Ascending aorta (tissue), 2 donors: ENCODE measurements around the gene DMD. TPM values are rescaled to one million over a fixed set of nuclear protein-coding genes. Genes with fewer than 3 reads are reported as not detected.

Source experiments
- DNase-seq, 2 donors: peaks; one replicate each; pipeline ENCODE4 v3.0.0-alpha.2; 2019; ENCODE audit warnings: low spot score in 2 of 2
- H3K27ac ChIP-seq, 2 donors: fragments of 200-600 bp; sonication (generic); one replicate each; pipeline ENCODE4 v1.5.1; 2016 to 2017; ENCODE audit warnings: mild to moderate bottlenecking in 1 of 2
- H3K27me3 ChIP-seq: fragments of 200-600 bp; sonication (generic); one replicate; pipeline ENCODE4 v1.5.1; 2017
- H3K36me3 ChIP-seq, 2 donors: fragments of 200-600 bp; sonication (generic); one replicate each; pipeline ENCODE4 v1.5.1; 2016
- H3K4me1 ChIP-seq, 2 donors: fragments of 200-600 bp; sonication (generic); one replicate each; pipeline ENCODE4 v1.5.1; 2016 to 2017; ENCODE audit warnings: mild to moderate bottlenecking in 1 of 2
- H3K4me3 ChIP-seq, 2 donors: fragments of 200-600 bp; sonication (generic); one replicate each; pipeline ENCODE4 v1.5.1; 2016 to 2017; ENCODE audit warnings: mild to moderate bottlenecking in 1 of 2
- H3K9me3 ChIP-seq, 2 donors: fragments of 200-600 bp; sonication (generic); one replicate each; pipeline ENCODE4 v1.5.1; 2016
- CTCF ChIP-seq, 3 experiments: fragments of 200-600 bp in 2 of 3; fragments of 450-650 bp in 1 of 3; sonication (generic) in 2 of 3; IDR thresholded peaks; one replicate each; pipeline ENCODE4 v1.5.1; 2016 to 2019; ENCODE audit warnings: antibody characterized with exemption in 3 of 3, mild to moderate bottlenecking in 1 of 3, moderate library complexity in 1 of 3
- intact Hi-C: fragments of 100-400 bp; cut with DNase I; formaldehyde crosslinking; loops from one replicate; pipeline ENCODE4 v1.15.1; 2023
- total RNA-seq: library from RNA; depleted of rRNA; stranded (reverse); fragments of >200 nt; gene quantifications from one replicate; pipeline ENCODE4 v1.1.0, GENCODE V29; 2016

Gene DMD
- total RNA-seq, 1 donor from 2014 or later = 40.0 TPM

- no peak for DNase-seq
- no peaks in the 10 kb centered on the region for H3K9me3 ChIP-seq
- H3K4me3 ChIP-seq = no peak overlapping the region
- no peak overlapping the region for H3K27ac ChIP-seq
- TF ChIP-seq CTCF (IDR thresholded peaks at IDR 0.05) = no peak
- H3K27me3 ChIP-seq = no peaks in the 10 kb centered on the region
- H3K36me3 ChIP-seq = peaks cover 0 to 5% of the 10 kb centered on the region in 2 donors
- no peaks in the 10 kb centered on the region for H3K4me1 ChIP-seq
- intact Hi-C loops = no loop called here
Observed at GRCh38 chrX:31139961-31140360, 2071.4 kb downstream of the DMD start.

GRCh38 chrX:31138124-31138523, 2073.2 kb downstream of the DMD start:
- no peak overlapping the region for H3K27ac ChIP-seq
- no peaks in the 10 kb centered on the region for H3K9me3 ChIP-seq
- no peak for TF ChIP-seq CTCF (IDR thresholded peaks at IDR 0.05)
- no peak overlapping the region for H3K4me3 ChIP-seq
- intact Hi-C loops = no loop called here
- DNase-seq = no peak
- no peaks in the 10 kb centered on the region for H3K4me1 ChIP-seq
- no peaks in the 10 kb centered on the region for H3K27me3 ChIP-seq
- peaks cover 0 to 8% of the 10 kb centered on the region in 2 donors for H3K36me3 ChIP-seq

- H3K36me3 ChIP-seq = peaks cover 0 to 8% of the 10 kb centered on the region in 2 donors
- no peak overlapping the region for H3K27ac ChIP-seq
- no peaks in the 10 kb centered on the region for H3K27me3 ChIP-seq
- intact Hi-C loops = no loop called here
- no peaks in the 10 kb centered on the region for H3K4me1 ChIP-seq
- H3K9me3 ChIP-seq = no peaks in the 10 kb centered on the region
- H3K4me3 ChIP-seq = no peak overlapping the region
- TF ChIP-seq CTCF (IDR thresholded peaks at IDR 0.05) = no peak
- no peak for DNase-seq
Observed at GRCh38 chrX:31136144-31136611, 2075.2 kb downstream of the DMD start.

DNA sequence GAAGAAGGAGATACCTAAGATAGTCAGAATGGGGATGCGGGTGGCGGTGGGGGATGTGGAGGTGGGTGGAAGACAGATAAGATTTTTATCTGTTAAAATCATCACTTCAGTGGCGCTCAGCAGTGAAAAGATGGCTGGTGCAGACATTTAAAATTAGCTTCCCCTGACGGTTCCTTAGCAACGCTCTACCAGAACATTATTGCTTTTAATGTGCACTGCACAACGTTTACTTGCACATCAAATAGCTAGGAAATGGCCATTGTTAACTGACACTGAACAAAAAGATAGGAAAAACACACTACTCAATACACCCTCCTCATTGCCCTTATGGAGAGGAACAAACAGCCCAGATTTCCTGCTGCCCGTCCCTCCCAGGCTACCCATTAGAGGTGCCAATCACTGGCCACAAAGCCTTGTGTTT, 2078.5 kb downstream of the DMD start:
- intact Hi-C loops = no loop called here
- Histone ChIP-seq H3K9me3 (no peaks in the 10 kb centered on the region), H3K36me3 (peaks cover 0 to 6% of the 10 kb centered on the region in 2 donors), H3K4me1 (no peaks in the 10 kb centered on the region), H3K27me3 (no peaks in the 10 kb centered on the region), H3K27ac (no peak overlapping the region), H3K4me3 (no peak overlapping the region)
- TF ChIP-seq CTCF (IDR thresholded peaks at IDR 0.05) = no peak
- no peak for DNase-seq

DNA sequence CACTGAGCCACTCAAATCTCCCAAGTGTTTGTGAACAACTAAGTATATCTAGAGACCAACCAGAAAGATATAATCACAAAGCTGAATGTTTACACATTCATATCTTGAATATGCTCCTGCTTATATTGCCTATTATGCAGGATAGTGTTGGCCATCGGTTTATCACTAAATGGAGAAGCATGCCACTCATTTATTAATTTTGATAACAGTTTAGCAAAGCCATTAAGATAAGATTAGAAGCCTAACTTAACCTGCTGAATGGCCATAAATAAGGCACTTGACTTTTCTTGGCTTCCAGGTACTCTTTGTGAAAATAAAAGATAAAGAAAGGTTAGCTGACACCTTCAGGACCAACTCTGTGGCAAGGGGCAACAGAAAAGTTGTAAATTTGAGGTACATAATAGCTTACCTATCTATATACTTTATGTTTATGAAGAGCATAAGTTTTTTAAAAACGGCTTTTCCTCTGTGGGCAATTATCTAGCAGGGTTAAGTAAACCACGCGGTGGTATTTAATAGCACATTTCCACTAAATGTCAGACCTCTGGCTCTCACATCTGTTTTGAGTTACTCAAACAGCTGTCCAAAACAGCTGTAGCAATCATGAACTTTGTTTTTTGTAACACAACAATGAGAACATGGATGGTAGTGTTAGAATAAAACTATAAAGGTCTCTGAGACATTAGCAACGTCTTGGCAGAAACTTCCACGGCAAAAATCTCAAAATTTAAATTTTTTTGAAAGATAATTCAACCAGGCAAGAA, 2080.7 kb downstream of the DMD start:
- Histone ChIP-seq H3K27ac (no peak overlapping the region), H3K4me3 (no peak overlapping the region), H3K27me3 (no peaks in the 10 kb centered on the region), H3K9me3 (no peaks in the 10 kb centered on the region), H3K36me3 (peaks cover 0 to 7% of the 10 kb centered on the region in 2 donors), H3K4me1 (no peaks in the 10 kb centered on the region)
- no peak for TF ChIP-seq CTCF (IDR thresholded peaks at IDR 0.05)
- DNase-seq = no peak
- intact Hi-C loops = no loop called here
